NCI-H1694 treated with DMSO at 0.1 percent for 48 hours (cell line): ENCODE data around the gene ZNF679.
"Not testable (repeated sequence)": the region's sequence is repeated elsewhere in the genome, so short reads cannot be mapped to it uniquely, and the experiment has no call there.

Experiments
- DNase-seq: peaks from one replicate; lab custom pipeline; 2025; lab: John Stamatoyannopoulos, UW

The ZNF679 gene

GRCh38 chr7:64228174-64228573 is at the start of gene ZNF679:
Gene ZNF679, plus strand, starts transcription at chr7:64228474. Its CDS starts 20,644 bp downstream, at chr7:64249118.
- not testable (repeated sequence) for DNase-seq

GRCh38 chr7:64180989-64181388 is 47.3 kb upstream of the ZNF679 start:
- DNase-seq, result peak; percentile 2

GRCh38 chr7:64181586-64181985 is 46.7 kb upstream of the ZNF679 start:
- DNase-seq, result no peak

- DNase-seq, result no peak
Measured at GRCh38 chr7:64182036-64182790, 46.1 kb upstream of the ZNF679 start.

GRCh38 chr7:64183126-64183742 is 45.0 kb upstream of the ZNF679 start:
- no peak for DNase-seq

GRCh38 chr7:64183827-64184372 is 44.4 kb upstream of the ZNF679 start:
- DNase-seq, result no peak

- DNase-seq, result no peak
Measured at GRCh38 chr7:64184376-64184775, 43.9 kb upstream of the ZNF679 start.

- DNase-seq, result no peak
Measured at GRCh38 chr7:64187408-64187807, 40.9 kb upstream of the ZNF679 start.

- DNase-seq, result no peak
Measured at GRCh38 chr7:64192148-64192704, 36.0 kb upstream of the ZNF679 start.

GRCh38 chr7:64192775-64193174 is 35.5 kb upstream of the ZNF679 start:
- no peak for DNase-seq

- no peak for DNase-seq
Measured at GRCh38 chr7:64206903-64207302, 21.4 kb upstream of the ZNF679 start, which contains the start of gene ZNF735. Gene ZNF735, plus strand, starts transcription at chr7:64207203. Its CDS starts 0 bp downstream, at chr7:64207203.

- DNase-seq, result not testable (repeated sequence)
Measured at GRCh38 chr7:64219710-64220298, 8.5 kb upstream of the ZNF679 start.

GRCh38 chr7:64223366-64223765 is 4.9 kb upstream of the ZNF679 start:
- no peak for DNase-seq

- no peak for DNase-seq
Measured at GRCh38 chr7:64266341-64266919, 38.2 kb downstream of the ZNF679 start.

- DNase-seq, result no peak
Measured at GRCh38 chr7:64277630-64278029, 49.4 kb downstream of the ZNF679 start.

GRCh38 chr7:64294701-64295420 is 66.6 kb downstream of the ZNF679 start:
- DNase-seq, result no peak

- DNase-seq, result not testable (repeated sequence)
Measured at GRCh38 chr7:64297418-64297817, 69.1 kb downstream of the ZNF679 start.

GRCh38 chr7:64300641-64301405 is 72.5 kb downstream of the ZNF679 start:
- DNase-seq, result no peak

GRCh38 chr7:64307254-64308015 is 79.2 kb downstream of the ZNF679 start:
- peak; percentile 43 for DNase-seq

- DNase-seq, result no peak
Measured at GRCh38 chr7:64308016-64308270, 79.7 kb downstream of the ZNF679 start.
